PC-3 (cell line): ENCODE results near the gene XAF1. TPM values are rescaled to one million over a fixed set of nuclear protein-coding genes. Genes with fewer than 3 reads are reported as not detected.

Experiments
- ATAC-seq: fragments of 200-7000 bp; cut with Tn5 transposase; 2 replicates; pipeline ENCODE4 v1.9.1; 2020; ENCODE audit warnings: mild to moderate bottlenecking, moderate library complexity
- BruUV-seq: library from RNA; stranded (reverse); fragments of 400-500 nt; replicated peaks from 2 replicates; lab custom pipeline; 2021; lab: Mats Ljungman, UMichigan
- CTCF ChIA-PET: fragments of 300-600 bp; sonication (Branson Sonifier 250); formaldehyde crosslinking; loops from one replicate; lab custom pipeline; 2022; ENCODE audit warnings: antibody characterized with exemption; lab: Charles Lee
- POLR2A ChIA-PET: fragments of 300-600 bp; sonication (Branson Sonifier 250); formaldehyde crosslinking; loops from one replicate; lab custom pipeline; 2022; ENCODE audit warnings: antibody characterized with exemption; ENCODE audit not compliant: unreplicated experiment; lab: Charles Lee
- DNase-seq: peaks from one replicate; pipeline ENCODE4 v3.0.0-alpha.2; 2015
- H2AFZ ChIP-seq: fragments of 300-600 bp; sonication (generic); 2 replicates; pipeline ENCODE4 v1.6.0; 2016; ENCODE audit warnings: antibody characterized with exemption, low read length
- H3F3A ChIP-seq: fragments of 300-600 bp; sonication (generic); one replicate; pipeline ENCODE4 v1.6.0; 2017; ENCODE audit warnings: antibody characterized with exemption, low read length, control low read depth, mild to moderate bottlenecking; ENCODE audit not compliant: unreplicated experiment
- H3K27ac ChIP-seq: fragments of 300-600 bp; sonication (generic); 2 replicates; pipeline ENCODE4 v1.5.1; 2016; ENCODE audit warnings: mild to moderate bottlenecking, low read length
- H3K27me3 ChIP-seq: fragments of 300-600 bp; sonication (generic); 2 replicates; pipeline ENCODE4 v1.6.1; 2016; ENCODE audit warnings: low read length, mixed read lengths
- H3K36me3 ChIP-seq: fragments of 300-600 bp; sonication (generic); 2 replicates; pipeline ENCODE4 v1.6.1; 2016; ENCODE audit warnings: low read depth, mixed run types, low read length, mixed read lengths
- H3K4me1 ChIP-seq: fragments of 300-600 bp; sonication (generic); 2 replicates; pipeline ENCODE4 v1.5.1; 2016; ENCODE audit warnings: low read length; ENCODE audit not compliant: insufficient read depth
- H3K4me2 ChIP-seq: fragments of 300-600 bp; sonication (generic); 2 replicates; pipeline ENCODE4 v1.6.0; 2016; ENCODE audit warnings: low read length
- H3K4me3 ChIP-seq: fragments of 300-600 bp; sonication (generic); 2 replicates; pipeline ENCODE4 v1.5.1; 2016; ENCODE audit warnings: mild to moderate bottlenecking, low read length, mixed read lengths
- H3K79me2 ChIP-seq: fragments of 300-600 bp; sonication (generic); 2 replicates; pipeline ENCODE4 v1.6.1; 2017; ENCODE audit warnings: low read length, mixed read lengths
- H3K9ac ChIP-seq: fragments of 300-600 bp; sonication (generic); 2 replicates; pipeline ENCODE4 v1.6.0; 2016; ENCODE audit warnings: mild to moderate bottlenecking, low read length
- H3K9me2 ChIP-seq: fragments of 300-600 bp; sonication (generic); replicated peaks from 2 replicates; pipeline ENCODE4 v1.6.1; 2016; ENCODE audit warnings: mixed run types, low read length, mixed read lengths
- H3K9me3 ChIP-seq: fragments of 300-600 bp; sonication (generic); 2 replicates; pipeline ENCODE4 v1.6.1; 2016; ENCODE audit warnings: low read length, mixed read lengths
- H4K20me1 ChIP-seq: fragments of 300-600 bp; sonication (generic); 2 replicates; pipeline ENCODE4 v1.6.1; 2016; ENCODE audit warnings: low read length, mixed read lengths
- EZH2 ChIP-seq: fragments of 300-600 bp; sonication (generic); IDR thresholded peaks from one replicate; pipeline ENCODE4 v1.6.1; 2017; ENCODE audit warnings: antibody characterized with exemption, mild to moderate bottlenecking, low read length; ENCODE audit not compliant: unreplicated experiment
- EZH2phosphoT487 ChIP-seq: fragments of 300-600 bp; sonication (generic); IDR thresholded peaks from 2 replicates; pipeline ENCODE4 v1.6.1; 2018; ENCODE audit warnings: mild to moderate bottlenecking, antibody characterized with exemption, low read length, borderline replicate concordance
- intact Hi-C: fragments of 100-400 bp; cut with micrococcal nuclease; formaldehyde crosslinking; loops from 2 replicates; pipeline ENCODE4 v1.9.0; 2023
- total RNA-seq: library from RNA; depleted of rRNA; stranded (reverse); fragments of >200 nt; gene quantifications from 2 replicates; pipeline ENCODE4 v1.2.3, GENCODE V29; 2014
- TF ChIP-seq, protein P1 (sequence below): fragments of 300-600 bp; sonication (generic); conservative IDR thresholded peaks from 2 replicates; pipeline ENCODE4 v1.5.1; 2017; ENCODE audit warnings: antibody characterized with exemption, low read depth, mild to moderate bottlenecking, low read length

Gene XAF1
- total RNA-seq, 1 experiment from 2014 or later = not detected

DNA sequence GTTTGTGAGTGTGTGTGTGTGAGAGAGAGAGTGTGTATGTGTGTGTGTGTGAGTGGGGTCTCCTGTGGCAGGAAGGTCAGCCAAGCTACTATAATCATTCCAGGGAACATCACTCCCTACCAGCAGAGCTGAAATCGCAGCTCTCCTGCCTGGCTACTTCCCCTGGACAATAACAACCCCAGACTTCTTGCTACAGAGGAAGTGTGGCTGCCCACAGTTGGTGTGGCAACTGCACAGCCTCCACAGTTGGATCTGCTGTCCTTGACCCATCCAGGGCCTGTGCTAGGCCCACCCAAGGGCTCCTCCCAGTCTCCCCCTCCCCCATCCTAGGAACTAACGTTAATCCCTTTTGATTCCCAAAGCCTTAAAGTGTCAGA is 44.2 kb upstream of the XAF1 start:
- ChIA-PET POLR2A (no interaction called here), CTCF (no interaction called here)
- no peak for ATAC-seq

GRCh38 chr17:6712058-6712853 is 43.6 kb upstream of the XAF1 start:
- intact Hi-C loops = no loop called here
- Histone ChIP-seq H2AFZ (no peak overlapping the region), H3K4me1 (no peaks in the 10 kb centered on the region), H3K9me2 (no peaks in the 10 kb centered on the region), H3K9ac (no peak overlapping the region), H3F3A (no peaks in the 10 kb centered on the region), H3K27me3 (no peaks in the 10 kb centered on the region), H3K4me2 (no peak overlapping the region), H3K27ac (no peak overlapping the region), H3K9me3 (no peaks in the 10 kb centered on the region), H4K20me1 (no peaks in the 10 kb centered on the region), H3K79me2 (no peaks in the 10 kb centered on the region), H3K36me3 (no peaks in the 10 kb centered on the region), H3K4me3 (no peak overlapping the region)
- TF ChIP-seq EZH2phosphoT487 (no peak), EZH2 (no peak)
- TF ChIP-seq, protein P1, sequence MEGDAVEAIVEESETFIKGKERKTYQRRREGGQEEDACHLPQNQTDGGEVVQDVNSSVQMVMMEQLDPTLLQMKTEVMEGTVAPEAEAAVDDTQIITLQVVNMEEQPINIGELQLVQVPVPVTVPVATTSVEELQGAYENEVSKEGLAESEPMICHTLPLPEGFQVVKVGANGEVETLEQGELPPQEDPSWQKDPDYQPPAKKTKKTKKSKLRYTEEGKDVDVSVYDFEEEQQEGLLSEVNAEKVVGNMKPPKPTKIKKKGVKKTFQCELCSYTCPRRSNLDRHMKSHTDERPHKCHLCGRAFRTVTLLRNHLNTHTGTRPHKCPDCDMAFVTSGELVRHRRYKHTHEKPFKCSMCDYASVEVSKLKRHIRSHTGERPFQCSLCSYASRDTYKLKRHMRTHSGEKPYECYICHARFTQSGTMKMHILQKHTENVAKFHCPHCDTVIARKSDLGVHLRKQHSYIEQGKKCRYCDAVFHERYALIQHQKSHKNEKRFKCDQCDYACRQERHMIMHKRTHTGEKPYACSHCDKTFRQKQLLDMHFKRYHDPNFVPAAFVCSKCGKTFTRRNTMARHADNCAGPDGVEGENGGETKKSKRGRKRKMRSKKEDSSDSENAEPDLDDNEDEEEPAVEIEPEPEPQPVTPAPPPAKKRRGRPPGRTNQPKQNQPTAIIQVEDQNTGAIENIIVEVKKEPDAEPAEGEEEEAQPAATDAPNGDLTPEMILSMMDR = no peak
- no peak for ATAC-seq
- POLR2A ChIA-PET = no interaction called here
- no TSS peak for BruUV-seq
- CTCF ChIA-PET = no interaction called here
- no peak for DNase-seq

More for the DNA sequence above, 44.2 kb upstream of the XAF1 start:
- Histone ChIP-seq H3K9me2 (no peaks in the 10 kb centered on the region), H3K9ac (no peak overlapping the region), H3K27me3 (no peaks in the 10 kb centered on the region), H3K4me2 (no peak overlapping the region), H3K79me2 (no peaks in the 10 kb centered on the region), H4K20me1 (no peaks in the 10 kb centered on the region), H3K4me3 (no peak overlapping the region), H3K36me3 (no peaks in the 10 kb centered on the region), H3K9me3 (no peaks in the 10 kb centered on the region), H3F3A (no peaks in the 10 kb centered on the region), H3K27ac (no peak overlapping the region), H2AFZ (no peak overlapping the region), H3K4me1 (no peaks in the 10 kb centered on the region)
- DNase-seq = no peak
- TF ChIP-seq EZH2phosphoT487 (no peak), EZH2 (no peak)
- TF ChIP-seq, protein P1 = no peak
- intact Hi-C loops = no loop called here
- no TSS peak for BruUV-seq

DNA sequence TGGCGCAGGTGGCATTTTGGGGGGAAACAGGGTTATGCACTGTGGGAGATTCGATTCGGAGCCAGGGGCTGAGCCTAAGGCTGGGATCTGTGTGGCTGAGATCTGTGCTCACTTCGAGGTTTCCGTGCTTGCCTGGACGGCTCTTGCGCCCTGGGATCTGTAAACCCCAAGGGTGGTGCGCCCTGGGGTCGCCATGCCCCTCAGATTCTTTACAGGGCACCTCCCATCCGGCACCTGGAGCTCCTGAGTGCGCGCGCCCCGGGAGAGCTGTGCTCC is 43.1 kb upstream of the XAF1 start:
- Histone ChIP-seq H2AFZ (no peak overlapping the region), H3K9me3 (no peaks in the 10 kb centered on the region), H3K9me2 (no peaks in the 10 kb centered on the region), H3K27ac (no peak overlapping the region), H3K9ac (no peak overlapping the region), H3K79me2 (no peaks in the 10 kb centered on the region), H3F3A (no peaks in the 10 kb centered on the region), H3K4me2 (no peak overlapping the region), H3K4me3 (no peak overlapping the region), H3K27me3 (no peaks in the 10 kb centered on the region), H3K4me1 (no peaks in the 10 kb centered on the region), H3K36me3 (no peaks in the 10 kb centered on the region), H4K20me1 (no peaks in the 10 kb centered on the region)
- intact Hi-C loops = no loop called here
- POLR2A ChIA-PET = no interaction called here
- no TSS peak for BruUV-seq
- ATAC-seq (no peak), DNase-seq (no peak)
- CTCF ChIA-PET = no interaction called here
- TF ChIP-seq, protein P1 = no peak
- TF ChIP-seq EZH2 (no peak), EZH2phosphoT487 (no peak)
